ENCODE measurements around the gene TWIST2. TPM values are rescaled to one million over a fixed set of nuclear protein-coding genes. Genes with fewer than 3 reads are reported as not detected.

TWIST2 gene
- polyA plus RNA-seq, 1 of the 3 experiments (the other 2 are of a cell fraction) = 19.5 TPM

GRCh38 chr2:238810321-238810720 lies 37.6 kb upstream of the TWIST2 start:
- Histone ChIP-seq H3K4me2 (no peak overlapping the region), H3K27me3 (ENCODE audit: insufficient read depth) (no peaks in the 10 kb centered on the region), H3F3A (replicated peaks; ENCODE audit: insufficient read depth) (no peaks in the 10 kb centered on the region), H4K20me1 (ENCODE audit: insufficient read depth) (no peaks in the 10 kb centered on the region), H3K4me3 (ENCODE audit: low read depth in 2 of 2, low read length in 1 of 2) (no peak overlapping the region; a peak in 1 of 4 replicates), H3K36me3 (replicated peaks in 1 of 2; ENCODE audit: control insufficient read depth in 1 of 2, insufficient read depth in 2 of 2, low read length in 1 of 2) (no peaks in the 10 kb centered on the region), H3K27ac (ENCODE audit: low read depth in 2 of 2, low read length in 1 of 2) (no peak overlapping the region), H3K9ac (no peak overlapping the region), H3K9me2 (no peaks in the 10 kb centered on the region), H3K9me3 (no peaks in the 10 kb centered on the region; the same call in 1 of the 2 replicates), H3K79me2 (ENCODE audit: insufficient read depth) (no peaks in the 10 kb centered on the region), H3K4me1 (ENCODE audit: control insufficient read depth in 1 of 2, insufficient read depth in 2 of 2, low read depth in 1 of 2, low read length in 1 of 2) (no peaks in the 10 kb centered on the region), H2AFZ (ENCODE audit: low read depth) (no peak overlapping the region)
- DNase-seq = no peak
- ChIA-PET POLR2A (no interaction called here), CTCF (no interaction called here)
- TF ChIP-seq ELF1 (IDR thresholded peaks at IDR 0.05) = no peak
- no peak for TF ChIP-seq NFIC (IDR thresholded peaks at IDR 0.05; ENCODE audit: borderline replicate concordance)
- TF ChIP-seq RXRA (IDR thresholded peaks at IDR 0.05; ENCODE audit: borderline replicate concordance, low read depth) = no peak
- TF ChIP-seq, protein P1, sequence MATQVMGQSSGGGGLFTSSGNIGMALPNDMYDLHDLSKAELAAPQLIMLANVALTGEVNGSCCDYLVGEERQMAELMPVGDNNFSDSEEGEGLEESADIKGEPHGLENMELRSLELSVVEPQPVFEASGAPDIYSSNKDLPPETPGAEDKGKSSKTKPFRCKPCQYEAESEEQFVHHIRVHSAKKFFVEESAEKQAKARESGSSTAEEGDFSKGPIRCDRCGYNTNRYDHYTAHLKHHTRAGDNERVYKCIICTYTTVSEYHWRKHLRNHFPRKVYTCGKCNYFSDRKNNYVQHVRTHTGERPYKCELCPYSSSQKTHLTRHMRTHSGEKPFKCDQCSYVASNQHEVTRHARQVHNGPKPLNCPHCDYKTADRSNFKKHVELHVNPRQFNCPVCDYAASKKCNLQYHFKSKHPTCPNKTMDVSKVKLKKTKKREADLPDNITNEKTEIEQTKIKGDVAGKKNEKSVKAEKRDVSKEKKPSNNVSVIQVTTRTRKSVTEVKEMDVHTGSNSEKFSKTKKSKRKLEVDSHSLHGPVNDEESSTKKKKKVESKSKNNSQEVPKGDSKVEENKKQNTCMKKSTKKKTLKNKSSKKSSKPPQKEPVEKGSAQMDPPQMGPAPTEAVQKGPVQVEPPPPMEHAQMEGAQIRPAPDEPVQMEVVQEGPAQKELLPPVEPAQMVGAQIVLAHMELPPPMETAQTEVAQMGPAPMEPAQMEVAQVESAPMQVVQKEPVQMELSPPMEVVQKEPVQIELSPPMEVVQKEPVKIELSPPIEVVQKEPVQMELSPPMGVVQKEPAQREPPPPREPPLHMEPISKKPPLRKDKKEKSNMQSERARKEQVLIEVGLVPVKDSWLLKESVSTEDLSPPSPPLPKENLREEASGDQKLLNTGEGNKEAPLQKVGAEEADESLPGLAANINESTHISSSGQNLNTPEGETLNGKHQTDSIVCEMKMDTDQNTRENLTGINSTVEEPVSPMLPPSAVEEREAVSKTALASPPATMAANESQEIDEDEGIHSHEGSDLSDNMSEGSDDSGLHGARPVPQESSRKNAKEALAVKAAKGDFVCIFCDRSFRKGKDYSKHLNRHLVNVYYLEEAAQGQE (IDR thresholded peaks at IDR 0.05; ENCODE audit: low read depth, low read length) = no peak
- TF ChIP-seq TCF12 (IDR thresholded peaks at IDR 0.05) = no peak
- no peak for TF ChIP-seq GATA2 (CRISPR knock-in tag; IDR thresholded peaks at IDR 0.05)
- TF ChIP-seq CHD2 (IDR thresholded peaks at IDR 0.05; ENCODE audit: low read length, partially characterized antibody) = no peak
- TF ChIP-seq TEAD4 (IDR thresholded peaks at IDR 0.05; ENCODE audit: borderline replicate concordance, insufficient read depth) = no peak
- no peak for TF ChIP-seq GABPA (IDR thresholded peaks at IDR 0.05; ENCODE audit: low read depth)
- WGBS (ENCODE audit: low lambda C conversion rate) = 26% methylated on average over 4 of the region's 5 CpGs

- no peaks in the 10 kb centered on the region; the same call in 1 of the 2 replicates for H3K9me3 ChIP-seq
- no peaks in the 10 kb centered on the region for H3F3A ChIP-seq (replicated peaks; ENCODE audit: insufficient read depth)
- H3K9me2 ChIP-seq = no peaks in the 10 kb centered on the region
- no peak overlapping the region for H3K9ac ChIP-seq
- TF ChIP-seq FOSL2 (IDR thresholded peaks at IDR 0.05; ENCODE audit: borderline replicate concordance, low read depth) = no peak
- no peak for TF ChIP-seq RXRA (IDR thresholded peaks at IDR 0.05; ENCODE audit: borderline replicate concordance, low read depth)
- no peak for TF ChIP-seq SMC3 (IDR thresholded peaks at IDR 0.05; ENCODE audit: low read depth, low read length)
- no peak for TF ChIP-seq GATA2 (CRISPR knock-in tag; IDR thresholded peaks at IDR 0.05)
- no peak for TF ChIP-seq USF1 (IDR thresholded peaks at IDR 0.05; ENCODE audit: borderline replicate concordance, low read depth)
- no peak for TF ChIP-seq RCOR1 (IDR thresholded peaks at IDR 0.05; ENCODE audit: low read length)
- TF ChIP-seq IRF3 (IDR thresholded peaks at IDR 0.05; ENCODE audit: low read depth, low read length) = no peak
- no peak for TF ChIP-seq RAD21 (IDR thresholded peaks at IDR 0.05; ENCODE audit: low read length)
- TF ChIP-seq NRF1 (IDR thresholded peaks at IDR 0.05; ENCODE audit: low read depth, low read length) = no peak
- H3K4me2 ChIP-seq = no peak overlapping the region
- no peaks in the 10 kb centered on the region for H3K4me1 ChIP-seq (ENCODE audit: control insufficient read depth in 1 of 2, insufficient read depth in 2 of 2, low read depth in 1 of 2, low read length in 1 of 2)
- no peaks in the 10 kb centered on the region for H3K36me3 ChIP-seq (replicated peaks in 1 of 2; ENCODE audit: control insufficient read depth in 1 of 2, insufficient read depth in 2 of 2, low read length in 1 of 2)
- ChIA-PET CTCF (no interaction called here), POLR2A (no interaction called here)
- H3K27ac ChIP-seq (ENCODE audit: low read depth in 2 of 2, low read length in 1 of 2) = no peak overlapping the region
- WGBS (ENCODE audit: low lambda C conversion rate) = 18% methylated on average over 4 of the region's 4 CpGs
- no peak overlapping the region for H2AFZ ChIP-seq (ENCODE audit: low read depth)
- no peaks in the 10 kb centered on the region for H3K79me2 ChIP-seq (ENCODE audit: insufficient read depth)
- no peaks in the 10 kb centered on the region for H4K20me1 ChIP-seq (ENCODE audit: insufficient read depth)
- no peak for DNase-seq
- no peaks in the 10 kb centered on the region for H3K27me3 ChIP-seq (ENCODE audit: insufficient read depth)
- H3K4me3 ChIP-seq (ENCODE audit: low read depth in 2 of 2, low read length in 1 of 2) = no peak overlapping the region
These were observed 36.6 kb upstream of the TWIST2 start for GRCh38 chr2:238811293-238811692.
